IPS-15b (cell line): Measurements from ENCODE around the gene MTERF2.

Experiments
- H3K27me3 ChIP-seq: one replicate; pipeline ENCODE4 v1.6.1; 2013; ENCODE audit warnings: low read length; ENCODE audit not compliant: control insufficient read depth, insufficient read depth
- H3K36me3 ChIP-seq: one replicate; pipeline ENCODE4 v1.6.1; 2013; ENCODE audit warnings: low read length; ENCODE audit not compliant: control insufficient read depth, insufficient read depth
- H3K4me1 ChIP-seq: one replicate; pipeline ENCODE4 v1.6.1; 2013; ENCODE audit warnings: mild to moderate bottlenecking, low read length; ENCODE audit not compliant: control insufficient read depth, insufficient read depth
- H3K4me3 ChIP-seq: one replicate; pipeline ENCODE4 v1.5.1; 2013; ENCODE audit warnings: low read depth, low read length
- H3K9ac ChIP-seq: one replicate; pipeline ENCODE4 v1.6.1; 2013; ENCODE audit warnings: low read depth, mild to moderate bottlenecking, low read length
- H3K9me3 ChIP-seq: one replicate; pipeline ENCODE4 v1.6.1; 2013; ENCODE audit warnings: mild to moderate bottlenecking, low read length; ENCODE audit not compliant: control insufficient read depth, insufficient read depth

Gene MTERF2

GRCh38 chr12:106985479-106985878 lies 1.5 kb downstream of the MTERF2 start:
- no peak overlapping the region for H3K9ac ChIP-seq
- H3K36me3 ChIP-seq = no peaks in the 10 kb centered on the region
- H3K27me3 ChIP-seq = peaks cover 11% of the 10 kb centered on the region
- no peaks in the 10 kb centered on the region for H3K9me3 ChIP-seq
- H3K4me3 ChIP-seq = no peak overlapping the region
- peaks cover 9% of the 10 kb centered on the region for H3K4me1 ChIP-seq

GRCh38 chr12:106984588-106985137 lies 2.3 kb downstream of the MTERF2 start:
- Histone ChIP-seq H3K36me3 (no peaks in the 10 kb centered on the region), H3K27me3 (peaks cover 11% of the 10 kb centered on the region), H3K9me3 (no peaks in the 10 kb centered on the region), H3K4me3 (no peak overlapping the region), H3K4me1 (peaks cover 9% of the 10 kb centered on the region), H3K9ac (no peak overlapping the region)

- Histone ChIP-seq H3K27me3 (peaks cover 8% of the 10 kb centered on the region), H3K9me3 (no peaks in the 10 kb centered on the region), H3K9ac (no peak overlapping the region), H3K36me3 (no peaks in the 10 kb centered on the region), H3K4me1 (no peaks in the 10 kb centered on the region), H3K4me3 (no peak overlapping the region)
Measured at GRCh38 chr12:106982229-106982628, 4.7 kb downstream of the MTERF2 start.

GRCh38 chr12:106981788-106982187 lies 5.2 kb downstream of the MTERF2 start:
- Histone ChIP-seq H3K27me3 (peaks cover 8% of the 10 kb centered on the region), H3K36me3 (no peaks in the 10 kb centered on the region), H3K4me1 (no peaks in the 10 kb centered on the region), H3K9ac (no peak overlapping the region), H3K9me3 (no peaks in the 10 kb centered on the region), H3K4me3 (no peak overlapping the region)

GRCh38 chr12:106980944-106981343 lies 6.0 kb downstream of the MTERF2 start:
- Histone ChIP-seq H3K36me3 (no peaks in the 10 kb centered on the region), H3K4me3 (no peak overlapping the region), H3K27me3 (peaks cover 4% of the 10 kb centered on the region), H3K9me3 (no peaks in the 10 kb centered on the region), H3K9ac (no peak overlapping the region), H3K4me1 (no peaks in the 10 kb centered on the region)

- Histone ChIP-seq H3K36me3 (no peaks in the 10 kb centered on the region), H3K4me1 (no peaks in the 10 kb centered on the region), H3K27me3 (no peaks in the 10 kb centered on the region), H3K9ac (no peak overlapping the region), H3K4me3 (no peak overlapping the region), H3K9me3 (no peaks in the 10 kb centered on the region)
Measured at GRCh38 chr12:106978035-106978800, 8.7 kb downstream of the MTERF2 start.

GRCh38 chr12:106976668-106977067 lies 10.3 kb downstream of the MTERF2 start:
- H3K36me3 ChIP-seq = no peaks in the 10 kb centered on the region
- H3K4me3 ChIP-seq = no peak overlapping the region
- no peaks in the 10 kb centered on the region for H3K4me1 ChIP-seq
- no peaks in the 10 kb centered on the region for H3K27me3 ChIP-seq
- H3K9ac ChIP-seq = no peak overlapping the region
- no peaks in the 10 kb centered on the region for H3K9me3 ChIP-seq

- Histone ChIP-seq H3K9ac (no peak overlapping the region), H3K27me3 (no peaks in the 10 kb centered on the region), H3K9me3 (no peaks in the 10 kb centered on the region), H3K36me3 (no peaks in the 10 kb centered on the region), H3K4me1 (no peaks in the 10 kb centered on the region), H3K4me3 (no peak overlapping the region)
Measured at GRCh38 chr12:106975993-106976658, 10.8 kb downstream of the MTERF2 start.

- Histone ChIP-seq H3K9ac (no peak overlapping the region), H3K9me3 (no peaks in the 10 kb centered on the region), H3K4me3 (no peak overlapping the region), H3K36me3 (no peaks in the 10 kb centered on the region), H3K4me1 (no peaks in the 10 kb centered on the region), H3K27me3 (no peaks in the 10 kb centered on the region)
Measured at GRCh38 chr12:106975098-106975497, 11.8 kb downstream of the MTERF2 start.

GRCh38 chr12:106974511-106974910 lies 12.4 kb downstream of the MTERF2 start:
- Histone ChIP-seq H3K27me3 (no peaks in the 10 kb centered on the region), H3K4me1 (no peaks in the 10 kb centered on the region), H3K36me3 (no peaks in the 10 kb centered on the region), H3K4me3 (no peak overlapping the region), H3K9me3 (no peaks in the 10 kb centered on the region), H3K9ac (no peak overlapping the region)

GRCh38 chr12:106973545-106973944 lies 13.4 kb downstream of the MTERF2 start:
- Histone ChIP-seq H3K4me1 (no peaks in the 10 kb centered on the region), H3K4me3 (no peak overlapping the region), H3K9ac (no peak overlapping the region), H3K27me3 (no peaks in the 10 kb centered on the region), H3K9me3 (no peaks in the 10 kb centered on the region), H3K36me3 (no peaks in the 10 kb centered on the region)

- Histone ChIP-seq H3K9me3 (no peaks in the 10 kb centered on the region), H3K4me1 (no peaks in the 10 kb centered on the region), H3K36me3 (no peaks in the 10 kb centered on the region), H3K9ac (no peak overlapping the region), H3K27me3 (no peaks in the 10 kb centered on the region), H3K4me3 (no peak overlapping the region)
Measured at GRCh38 chr12:106971065-106971464, 15.9 kb downstream of the MTERF2 start.
